ENCODE measurements around the gene MAP3K4.
A peak's percentile ranks its signal among the peaks of the same experiment; 100 is the strongest.

MAP3K4 gene

GRCh38 chr6:160992061-160992979 lies 751 bp downstream of the MAP3K4 start:
- peak; percentile 47 for TF ChIP-seq CTCF (IDR thresholded peaks at IDR 0.05; ENCODE audit: insufficient read depth, low read depth, low read length, missing control alignments)
- H3K4me3 ChIP-seq (ENCODE audit: low read depth, low read length) = peak overlapping the region; percentile 85
- peak; percentile 72 for DNase-seq (ENCODE audit: low read depth)

- DNase-seq (ENCODE audit: low read depth) = no peak
- peak overlapping the region; percentile 85 for H3K4me3 ChIP-seq (ENCODE audit: low read depth, low read length)
- TF ChIP-seq CTCF (IDR thresholded peaks at IDR 0.05; ENCODE audit: insufficient read depth, low read depth, low read length, missing control alignments) = no peak
Measured at GRCh38 chr6:160992980-160993314, 1.4 kb downstream of the MAP3K4 start.

GRCh38 chr6:160995271-160995670 lies 3.7 kb downstream of the MAP3K4 start:
- TF ChIP-seq CTCF (IDR thresholded peaks at IDR 0.05; ENCODE audit: insufficient read depth, low read depth, low read length, missing control alignments) = no peak
- no peak for DNase-seq (ENCODE audit: low read depth)
- H3K4me3 ChIP-seq (ENCODE audit: low read depth, low read length) = no peak overlapping the region

GRCh38 chr6:160996131-160996601 lies 4.6 kb downstream of the MAP3K4 start:
- no peak for DNase-seq (ENCODE audit: low read depth)
- H3K4me3 ChIP-seq (ENCODE audit: low read depth, low read length) = no peak overlapping the region
- TF ChIP-seq CTCF (IDR thresholded peaks at IDR 0.05; ENCODE audit: insufficient read depth, low read depth, low read length, missing control alignments) = no peak

GRCh38 chr6:160998217-160998616 lies 6.6 kb downstream of the MAP3K4 start:
- TF ChIP-seq CTCF (IDR thresholded peaks at IDR 0.05; ENCODE audit: insufficient read depth, low read depth, low read length, missing control alignments) = no peak
- no peak overlapping the region for H3K4me3 ChIP-seq (ENCODE audit: low read depth, low read length)
- DNase-seq (ENCODE audit: low read depth) = no peak

GRCh38 chr6:160998766-160999165 lies 7.2 kb downstream of the MAP3K4 start:
- no peak overlapping the region for H3K4me3 ChIP-seq (ENCODE audit: low read depth, low read length)
- TF ChIP-seq CTCF (IDR thresholded peaks at IDR 0.05; ENCODE audit: insufficient read depth, low read depth, low read length, missing control alignments) = no peak
- no peak for DNase-seq (ENCODE audit: low read depth)

Data from GM12865 (cell line).